ENCODE results near the gene ZNF827.

ZNF827 gene

GRCh38 chr4:145709843-145710242 lies 228.8 kb downstream of the ZNF827 start:
- DNase-seq (ENCODE audit: low read depth) = no peak

GRCh38 chr4:145709336-145709735 lies 229.3 kb downstream of the ZNF827 start:
- no peak for DNase-seq (ENCODE audit: low read depth)
